Activated naive CD8-positive, alpha-beta T cell treated with anti-CD3 and anti-CD28 coated beads, Interleukin-2, amount 50 U/mL, for 24 hours (primary cell): Measurements from ENCODE around the gene GRID1.

Experiments used
- ATAC-seq: fragments of 150-1000 bp; cut with Tn5 transposase; one replicate; pipeline ENCODE4 v1.10.0; 2021
- DNase-seq: peaks from one replicate; pipeline ENCODE4 v3.0.0; 2021
- H3K27ac Mint-ChIP-seq: one replicate; pipeline ENCODE4 v1.8.0; 2021; ENCODE audit warnings: mild to moderate bottlenecking, mixed read lengths
- H3K27me3 Mint-ChIP-seq: one replicate; pipeline ENCODE4 v1.8.0; 2021; ENCODE audit warnings: mixed read lengths
- H3K36me3 Mint-ChIP-seq: one replicate; pipeline ENCODE4 v1.8.0; 2021; ENCODE audit warnings: low read depth, mixed read lengths
- H3K4me1 Mint-ChIP-seq: one replicate; pipeline ENCODE4 v1.8.0; 2021; ENCODE audit warnings: mixed read lengths
- H3K4me3 Mint-ChIP-seq: one replicate; pipeline ENCODE4 v1.8.0; 2021; ENCODE audit warnings: mild to moderate bottlenecking, moderate library complexity, mixed read lengths
- H3K9me3 Mint-ChIP-seq: one replicate; pipeline ENCODE4 v1.8.0; 2021; ENCODE audit warnings: mixed read lengths

Gene GRID1

GRCh38 chr10:86366033-86366901 is at the start of gene GRID1:
Gene GRID1 (minus strand): TSS chr10:86366795.
- H3K9me3 Mint-ChIP-seq = no peaks in the 10 kb centered on the region
- peaks cover 10% of the 10 kb centered on the region for H3K4me1 Mint-ChIP-seq
- ATAC-seq = no peak
- DNase-seq = no peak
- peaks cover 65% of the 10 kb centered on the region for H3K27me3 Mint-ChIP-seq
- no peaks in the 10 kb centered on the region for H3K36me3 Mint-ChIP-seq
- H3K4me3 Mint-ChIP-seq = peak within 1 kb of the TSS; percentile 55
- H3K27ac Mint-ChIP-seq = no peak within 1 kb of the TSS

DNA sequence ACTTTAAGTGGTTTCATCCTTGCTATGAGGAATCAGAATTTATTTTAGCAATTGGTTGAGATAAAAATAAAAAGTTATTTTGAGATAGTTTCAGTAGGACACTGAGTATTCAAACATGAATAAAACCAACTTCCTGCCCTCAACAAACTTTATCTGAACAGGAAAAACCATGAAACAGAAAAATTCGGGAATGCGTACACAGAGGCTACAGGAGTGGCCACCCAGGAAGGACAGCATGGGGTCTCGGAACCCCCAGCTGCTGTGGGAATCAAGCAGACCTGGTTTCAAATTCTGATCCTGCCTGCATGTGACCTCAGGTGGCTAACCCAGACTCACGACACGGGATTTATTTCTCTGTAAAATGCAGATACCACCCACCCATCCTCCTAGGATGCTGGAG is 49.0 kb upstream of the GRID1 start:
- H3K9me3 Mint-ChIP-seq = peaks cover 6% of the 10 kb centered on the region
- H3K4me1 Mint-ChIP-seq = peaks cover 59% of the 10 kb centered on the region
- H3K4me3 Mint-ChIP-seq = no peak overlapping the region
- DNase-seq (no peak), ATAC-seq (no peak)
- no peak overlapping the region for H3K27ac Mint-ChIP-seq
- no peaks in the 10 kb centered on the region for H3K27me3 Mint-ChIP-seq
- peaks cover 6% of the 10 kb centered on the region for H3K36me3 Mint-ChIP-seq

GRCh38 chr10:86415116-86415515 is 48.5 kb upstream of the GRID1 start:
- Mint-ChIP-seq H3K4me3 (no peak overlapping the region), H3K27me3 (no peaks in the 10 kb centered on the region), H3K36me3 (peaks cover 8% of the 10 kb centered on the region), H3K9me3 (peaks cover 7% of the 10 kb centered on the region), H3K27ac (peak overlapping the region; percentile 10), H3K4me1 (peaks cover 62% of the 10 kb centered on the region)
- DNase-seq (no peak), ATAC-seq (no peak)

DNA sequence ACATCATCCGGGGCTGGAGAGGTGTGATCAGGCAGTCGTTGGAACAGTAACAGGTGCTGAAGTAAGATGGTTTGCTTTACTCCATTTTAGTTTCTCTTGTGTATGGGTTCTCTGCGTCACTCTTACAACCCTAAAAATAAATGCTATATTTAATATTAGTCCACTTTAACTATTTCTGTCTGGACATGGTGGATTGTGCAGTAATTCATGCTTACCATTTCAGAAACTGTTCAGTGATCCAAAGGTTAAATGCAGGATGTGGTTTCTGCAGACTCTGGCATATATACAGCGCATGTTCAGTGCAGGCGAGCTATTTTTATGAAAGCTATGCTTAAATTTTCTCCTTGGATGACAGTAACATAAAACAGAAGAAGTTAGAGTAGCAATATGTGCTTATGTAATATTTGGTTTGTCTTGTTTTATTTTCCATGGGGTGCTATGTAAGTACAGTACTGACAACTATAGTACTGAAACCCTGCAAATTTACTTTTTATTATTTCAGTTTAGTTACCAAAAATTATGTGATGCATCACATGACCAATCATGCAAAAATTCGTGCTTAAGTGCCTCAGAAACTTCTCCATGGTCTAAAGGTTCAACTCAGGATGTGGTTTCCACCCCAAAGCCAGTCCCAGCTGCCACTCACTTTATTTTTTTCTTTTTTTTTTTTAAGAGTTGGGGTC is 46.6 kb upstream of the GRID1 start:
- ATAC-seq (peak; percentile 72), DNase-seq (no peak)
- Mint-ChIP-seq H3K27me3 (no peaks in the 10 kb centered on the region), H3K4me1 (peaks cover 55% of the 10 kb centered on the region), H3K4me3 (peak overlapping the region; percentile 63), H3K9me3 (peaks cover 7% of the 10 kb centered on the region), H3K36me3 (peaks cover 8% of the 10 kb centered on the region), H3K27ac (peak overlapping the region; percentile 78)

DNA sequence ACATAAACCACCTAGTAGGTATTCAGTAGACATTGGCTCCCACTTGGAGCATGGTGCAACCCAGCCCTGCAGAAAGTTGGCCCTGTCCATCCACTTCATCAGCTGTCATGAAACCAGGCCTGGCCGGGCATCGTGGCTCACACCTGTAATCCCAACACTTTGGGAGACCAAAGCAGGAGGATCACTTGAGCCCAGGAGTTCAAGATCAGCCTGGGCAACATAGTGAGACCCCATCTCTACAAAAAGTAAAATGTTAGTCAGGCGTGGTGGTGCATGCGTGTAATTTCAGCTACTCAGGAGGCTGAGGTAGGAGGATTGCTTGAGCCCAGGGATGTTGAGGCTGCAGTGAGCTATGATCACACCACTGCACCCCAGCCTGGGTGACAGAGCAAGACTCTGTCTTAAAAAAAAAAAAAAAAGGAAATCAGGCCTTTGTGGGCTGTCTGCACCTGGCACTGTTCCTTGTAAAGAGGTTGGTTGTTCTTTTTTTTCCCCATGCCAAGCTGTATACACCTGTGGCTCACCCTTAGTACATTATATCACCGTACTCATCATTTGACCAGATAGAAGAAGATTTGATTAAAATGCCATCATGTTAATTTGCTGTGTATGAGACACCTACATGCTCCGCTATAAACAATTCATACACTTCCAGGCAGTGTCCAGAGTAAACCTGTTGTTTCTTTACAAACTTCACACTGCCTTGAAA is 45.4 kb upstream of the GRID1 start:
- DNase-seq = no peak
- Mint-ChIP-seq H3K36me3 (peaks cover 8% of the 10 kb centered on the region), H3K4me3 (peak overlapping the region; percentile 63), H3K9me3 (peaks cover 7% of the 10 kb centered on the region), H3K27ac (peak overlapping the region; percentile 78), H3K27me3 (no peaks in the 10 kb centered on the region), H3K4me1 (peaks cover 51% of the 10 kb centered on the region)
- no peak for ATAC-seq

DNA sequence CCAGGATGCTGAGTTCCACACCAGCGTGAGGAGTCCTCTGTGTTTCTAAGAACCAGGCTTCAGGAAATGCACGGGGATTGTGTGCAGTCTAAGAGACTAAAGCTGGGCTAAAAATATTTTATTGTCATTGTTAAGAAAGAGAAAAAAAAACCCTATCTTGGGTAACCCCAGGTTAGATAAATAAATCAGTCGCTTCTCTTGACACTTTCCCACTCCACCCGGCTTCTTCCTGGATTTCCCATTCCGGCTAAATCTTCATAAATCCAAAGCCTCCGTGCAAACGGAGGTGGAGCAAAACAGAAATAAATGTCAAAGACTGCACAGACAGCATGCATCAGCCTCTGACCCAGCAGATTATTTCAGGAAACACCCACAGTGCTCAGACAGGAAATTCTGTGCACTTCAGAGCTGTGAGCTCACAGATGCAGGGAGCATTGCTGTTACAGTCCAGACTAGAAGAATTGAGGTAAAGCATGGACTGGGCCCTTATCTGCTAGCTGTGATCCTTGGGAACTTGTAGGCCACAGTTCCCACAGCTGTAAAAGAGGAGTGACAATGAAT is 44.8 kb upstream of the GRID1 start:
- peak overlapping the region; percentile 78 for H3K27ac Mint-ChIP-seq
- H3K4me3 Mint-ChIP-seq = peak overlapping the region; percentile 63
- H3K36me3 Mint-ChIP-seq = peaks cover 8% of the 10 kb centered on the region
- H3K9me3 Mint-ChIP-seq = peaks cover 7% of the 10 kb centered on the region
- DNase-seq (peak; percentile 38), ATAC-seq (peak; percentile 87)
- H3K27me3 Mint-ChIP-seq = no peaks in the 10 kb centered on the region
- H3K4me1 Mint-ChIP-seq = peaks cover 51% of the 10 kb centered on the region

DNA sequence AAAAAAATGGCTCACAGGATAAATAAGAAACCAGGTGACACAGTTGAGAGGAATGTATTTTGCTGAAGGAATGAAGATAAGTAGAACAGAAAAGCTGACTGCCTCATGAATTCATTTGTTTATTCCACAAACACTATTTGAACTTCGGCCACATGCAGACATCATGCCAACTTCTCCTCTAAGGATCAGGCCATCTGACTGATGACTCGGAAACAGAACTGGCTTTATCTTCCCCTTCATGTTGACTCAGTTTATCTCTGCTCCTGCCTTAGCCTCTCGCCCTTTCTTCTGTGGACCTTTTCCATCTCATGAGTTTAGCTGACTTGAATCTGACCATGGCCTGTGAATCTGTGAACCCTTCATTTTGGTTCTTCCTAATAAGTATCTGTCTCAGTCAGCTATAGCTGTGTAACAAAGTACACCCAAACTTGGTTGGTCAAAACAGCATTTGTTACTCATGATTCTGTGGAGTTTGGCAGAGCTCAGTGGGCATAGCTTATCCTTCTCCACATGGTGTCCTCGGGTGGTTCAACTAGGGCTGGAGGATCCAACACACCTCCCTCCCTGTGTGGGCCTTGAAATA is 44.0 kb upstream of the GRID1 start:
- H3K4me3 Mint-ChIP-seq = no peak overlapping the region
- no peak for ATAC-seq
- no peak for DNase-seq
- H3K27me3 Mint-ChIP-seq = no peaks in the 10 kb centered on the region
- peaks cover 46% of the 10 kb centered on the region for H3K4me1 Mint-ChIP-seq
- H3K36me3 Mint-ChIP-seq = peaks cover 8% of the 10 kb centered on the region
- H3K27ac Mint-ChIP-seq = peak overlapping the region; percentile 78
- H3K9me3 Mint-ChIP-seq = peaks cover 7% of the 10 kb centered on the region

GRCh38 chr10:86409183-86409582 is 42.6 kb upstream of the GRID1 start:
- H3K4me1 Mint-ChIP-seq = peaks cover 36% of the 10 kb centered on the region
- H3K36me3 Mint-ChIP-seq = peaks cover 8% of the 10 kb centered on the region
- no peak overlapping the region for H3K27ac Mint-ChIP-seq

DNA sequence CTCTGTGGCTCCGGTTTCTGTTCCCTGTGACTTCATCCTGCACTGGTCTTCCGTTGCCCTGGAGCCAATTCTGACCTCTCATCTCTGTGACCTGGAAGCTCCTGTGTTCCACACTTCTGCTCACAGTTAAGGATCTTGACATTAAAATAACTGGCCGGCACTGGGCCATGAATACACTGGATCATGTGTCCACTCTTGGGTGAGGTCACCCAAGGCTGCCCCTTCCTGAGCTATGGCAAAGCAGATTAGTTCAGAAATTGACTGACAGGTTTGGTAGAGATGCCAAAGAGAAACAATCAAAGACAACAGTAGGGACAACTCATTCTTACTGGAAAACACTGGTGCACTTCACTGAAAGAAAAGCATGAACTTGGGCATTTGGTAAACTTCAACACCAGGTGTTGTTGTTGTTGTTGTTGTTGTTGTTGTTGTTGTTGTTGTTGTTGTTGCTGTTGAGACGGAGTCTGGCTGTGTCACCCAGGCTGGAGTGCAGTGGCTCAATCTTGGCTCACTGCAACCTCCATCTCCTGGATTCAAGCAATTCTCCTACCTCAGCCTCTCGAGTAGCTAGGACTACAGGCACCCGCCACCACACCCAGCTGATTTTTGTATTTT is 36.7 kb upstream of the GRID1 start:
- Mint-ChIP-seq H3K27me3 (no peaks in the 10 kb centered on the region), H3K4me3 (no peak overlapping the region), H3K27ac (no peak overlapping the region), H3K4me1 (peaks cover 20% of the 10 kb centered on the region), H3K9me3 (no peaks in the 10 kb centered on the region), H3K36me3 (no peaks in the 10 kb centered on the region)
- ATAC-seq (no peak), DNase-seq (no peak)

More at GRCh38 chr10:86409183-86409582, 42.6 kb upstream of the GRID1 start:
- Mint-ChIP-seq H3K4me3 (no peak overlapping the region), H3K9me3 (peaks cover 7% of the 10 kb centered on the region), H3K27me3 (no peaks in the 10 kb centered on the region)
- ATAC-seq (no peak), DNase-seq (no peak)

- Mint-ChIP-seq H3K4me1 (peaks cover 20% of the 10 kb centered on the region), H3K27ac (no peak overlapping the region), H3K36me3 (no peaks in the 10 kb centered on the region), H3K27me3 (no peaks in the 10 kb centered on the region), H3K4me3 (no peak overlapping the region), H3K9me3 (no peaks in the 10 kb centered on the region)
- DNase-seq = no peak
- no peak for ATAC-seq
These were observed 35.8 kb upstream of the GRID1 start for GRCh38 chr10:86402283-86402941.

DNA sequence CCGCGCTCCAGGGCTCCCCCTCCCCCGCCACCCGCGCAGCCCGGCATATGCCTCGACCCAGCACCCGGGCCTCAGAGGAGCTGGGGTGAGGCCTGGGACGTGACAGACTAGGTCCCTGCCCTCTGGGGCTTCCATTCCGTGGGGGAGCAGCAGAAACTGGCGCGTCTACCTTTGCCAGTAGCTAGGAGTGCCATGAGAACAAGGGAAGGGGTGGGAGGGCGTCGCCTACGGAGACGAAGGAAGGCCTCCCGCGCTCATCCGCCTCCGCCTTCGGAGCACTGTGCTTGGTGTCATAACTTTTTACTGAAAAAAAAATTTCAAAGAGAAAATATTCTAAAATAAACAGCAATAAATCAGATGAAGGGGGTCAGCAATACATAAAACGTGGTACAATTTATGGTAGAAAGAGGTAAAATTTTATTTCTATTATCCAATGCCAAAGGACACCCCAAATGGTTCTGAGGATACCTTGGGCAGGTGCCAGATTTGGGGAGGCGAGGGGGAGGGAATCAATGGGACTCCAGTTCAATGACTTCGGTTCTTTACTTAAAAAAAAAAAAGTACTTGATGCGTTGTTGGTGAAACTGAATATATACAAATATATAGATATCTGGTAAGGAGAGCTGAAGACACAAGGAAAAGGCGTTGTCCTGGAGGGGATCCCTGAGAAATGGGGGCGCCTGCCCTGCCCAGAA is 35.1 kb upstream of the GRID1 start:
- H3K36me3 Mint-ChIP-seq = no peaks in the 10 kb centered on the region
- DNase-seq (peak; percentile 29), ATAC-seq (no peak)
- peaks cover 20% of the 10 kb centered on the region for H3K4me1 Mint-ChIP-seq
- peak overlapping the region; percentile 79 for H3K4me3 Mint-ChIP-seq
- no peaks in the 10 kb centered on the region for H3K9me3 Mint-ChIP-seq
- H3K27ac Mint-ChIP-seq = peak overlapping the region; percentile 56
- no peaks in the 10 kb centered on the region for H3K27me3 Mint-ChIP-seq

- DNase-seq = peak; percentile 79
These were observed 34.4 kb upstream of the GRID1 start for GRCh38 chr10:86400705-86401587.

More at GRCh38 chr10:86400705-86401587, 34.4 kb upstream of the GRID1 start:
- H3K36me3 Mint-ChIP-seq = no peaks in the 10 kb centered on the region
- peak overlapping the region; percentile 79 for H3K4me3 Mint-ChIP-seq
- peak; percentile 69 for ATAC-seq
- peaks cover 20% of the 10 kb centered on the region for H3K4me1 Mint-ChIP-seq
- H3K27me3 Mint-ChIP-seq = no peaks in the 10 kb centered on the region
- H3K27ac Mint-ChIP-seq = peak overlapping the region; percentile 71
- no peaks in the 10 kb centered on the region for H3K9me3 Mint-ChIP-seq
